Hematopoietic multipotent progenitor cell treated with erythropoietin and hydrocortisone succinate and interleukin-3 and kit ligand, for 15 days (in vitro differentiated cells): Measurements from ENCODE around the gene ALDH18A1.
"Not testable (repeated sequence)": the region's sequence is repeated elsewhere in the genome, so short reads cannot be mapped to it uniquely, and the experiment has no call there.

Experiments
- DNase-seq: peaks from one replicate; pipeline ENCODE4 v3.0.0-alpha.2; 2015; ENCODE audit warnings: low spot score

The ALDH18A1 gene

GRCh38 chr10:95656291-95657164 lies at the start of gene ALDH18A1:
Gene ALDH18A1 (minus strand): TSS chr10:95656711. CDS start chr10:95653377, 3,334 bp downstream.
- peak; percentile 81 for DNase-seq

DNA sequence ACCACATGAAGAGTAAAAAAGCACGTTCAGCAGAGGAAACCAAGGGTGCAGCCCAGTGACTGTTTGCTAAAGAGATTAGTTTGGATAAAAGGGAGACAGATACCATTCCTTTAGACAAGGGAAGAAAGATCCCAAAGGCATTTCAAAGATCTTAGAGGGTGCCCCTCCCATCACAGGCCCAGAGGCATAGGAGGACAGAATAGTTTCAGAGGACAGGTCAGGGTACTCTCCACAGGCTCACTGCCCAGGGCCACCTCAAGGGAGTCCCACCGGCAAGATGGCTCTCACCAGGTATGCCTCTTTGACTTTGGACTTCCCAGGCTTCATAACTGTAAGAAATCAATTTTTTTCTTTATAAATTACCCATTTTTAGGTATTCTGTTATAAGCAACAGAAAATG lies 41.9 kb upstream of the ALDH18A1 start:
- no peak for DNase-seq

GRCh38 chr10:95697429-95697828 lies 40.9 kb upstream of the ALDH18A1 start:
- DNase-seq, result no peak

- no peak for DNase-seq
Measured at GRCh38 chr10:95694665-95695064, 38.2 kb upstream of the ALDH18A1 start.

- DNase-seq, result peak; percentile 100
Measured at GRCh38 chr10:95693668-95694534, 37.4 kb upstream of the ALDH18A1 start, which contains the start of gene TCTN3. Gene TCTN3 (minus strand): TSS chr10:95693927. CDS start chr10:95693899, 28 bp downstream.

- peak; percentile 12 for DNase-seq
Measured at GRCh38 chr10:95693071-95693667, 36.7 kb upstream of the ALDH18A1 start.

- no peak for DNase-seq
Measured at GRCh38 chr10:95691281-95691680, 34.8 kb upstream of the ALDH18A1 start.

DNA sequence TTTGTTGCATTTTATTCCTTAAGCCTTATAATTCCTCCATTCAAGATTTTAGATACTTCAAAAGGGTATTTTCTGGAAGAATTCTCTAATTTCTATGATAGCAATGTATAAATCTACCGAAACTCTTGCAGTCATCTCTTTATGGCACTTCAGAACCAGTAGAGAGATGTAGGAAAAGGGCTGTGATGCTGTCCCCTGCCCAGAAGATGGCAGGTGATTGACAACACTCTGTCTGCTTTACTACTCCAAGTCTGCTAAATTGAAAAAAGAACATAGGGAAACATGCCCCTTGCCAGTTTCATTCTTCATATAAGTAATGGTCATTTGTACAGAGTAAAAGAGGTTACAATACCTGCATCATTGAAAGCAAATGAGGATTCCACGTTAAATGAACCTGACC lies 32.1 kb upstream of the ALDH18A1 start:
- no peak for DNase-seq

GRCh38 chr10:95683966-95684365 lies 27.5 kb upstream of the ALDH18A1 start:
- no peak for DNase-seq

DNA sequence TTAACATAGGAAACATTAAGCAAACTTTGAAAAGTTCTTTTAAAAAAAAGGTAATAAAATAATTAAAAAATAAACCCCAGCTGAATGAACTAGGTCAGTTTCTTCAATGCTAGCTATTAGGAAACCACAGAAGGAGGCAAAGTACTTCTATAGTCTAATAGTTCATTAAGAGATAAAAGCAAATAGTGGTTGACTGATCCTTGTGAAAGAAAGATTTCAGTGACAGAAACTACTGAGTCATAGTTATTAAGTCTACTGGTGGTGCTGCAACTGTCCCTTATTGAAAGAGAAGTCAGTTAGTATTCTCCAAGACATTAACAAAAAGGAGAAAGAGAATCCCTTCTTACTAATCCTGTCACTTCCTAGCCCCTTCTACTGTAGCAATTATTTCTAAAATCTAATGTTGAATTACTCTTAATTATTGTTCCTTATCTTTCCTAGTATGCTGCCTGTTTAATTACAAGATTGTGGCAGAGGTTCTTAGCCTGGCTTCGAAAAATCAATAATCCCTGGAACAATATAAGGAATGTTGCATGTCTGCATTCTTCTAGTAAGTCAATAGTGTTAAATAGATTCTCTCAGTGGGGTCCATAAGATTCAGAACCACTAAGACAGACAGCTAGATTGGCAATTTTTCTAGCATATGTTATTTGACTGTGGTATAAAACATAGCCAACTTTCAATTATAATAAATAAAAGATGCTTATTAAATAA lies 19.0 kb upstream of the ALDH18A1 start:
- DNase-seq, result no peak

- no peak for DNase-seq
Measured at GRCh38 chr10:95674643-95675042, 18.1 kb upstream of the ALDH18A1 start.

DNA sequence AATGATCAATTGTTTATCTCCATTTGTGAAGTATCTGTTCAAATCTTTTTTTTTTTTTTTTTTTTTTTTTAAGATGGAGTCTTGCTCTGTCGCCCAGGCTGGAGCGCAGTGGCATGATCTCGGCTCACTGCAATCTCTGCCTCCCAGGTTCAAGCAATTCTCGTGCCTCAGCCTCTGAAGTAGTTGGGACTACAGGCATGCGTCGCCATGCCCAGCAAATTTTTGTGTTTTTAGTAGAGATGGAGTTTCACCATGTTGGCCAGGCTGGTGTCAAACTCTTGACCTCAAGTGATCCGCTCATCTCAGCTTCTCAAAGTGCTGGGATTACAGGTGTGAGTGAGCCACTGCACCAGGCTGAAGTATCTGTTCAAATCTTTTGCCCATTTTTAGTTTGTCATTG lies 16.1 kb upstream of the ALDH18A1 start:
- DNase-seq, result not testable (repeated sequence)

GRCh38 chr10:95664543-95664942 lies 8.0 kb upstream of the ALDH18A1 start:
- DNase-seq, result peak; percentile 84

GRCh38 chr10:95663496-95663895 lies 7.0 kb upstream of the ALDH18A1 start:
- DNase-seq, result peak; percentile 39

- DNase-seq, result no peak
Measured at GRCh38 chr10:95661818-95662217, 5.3 kb upstream of the ALDH18A1 start.

GRCh38 chr10:95660283-95660682 lies 3.8 kb upstream of the ALDH18A1 start:
- no peak for DNase-seq

DNA sequence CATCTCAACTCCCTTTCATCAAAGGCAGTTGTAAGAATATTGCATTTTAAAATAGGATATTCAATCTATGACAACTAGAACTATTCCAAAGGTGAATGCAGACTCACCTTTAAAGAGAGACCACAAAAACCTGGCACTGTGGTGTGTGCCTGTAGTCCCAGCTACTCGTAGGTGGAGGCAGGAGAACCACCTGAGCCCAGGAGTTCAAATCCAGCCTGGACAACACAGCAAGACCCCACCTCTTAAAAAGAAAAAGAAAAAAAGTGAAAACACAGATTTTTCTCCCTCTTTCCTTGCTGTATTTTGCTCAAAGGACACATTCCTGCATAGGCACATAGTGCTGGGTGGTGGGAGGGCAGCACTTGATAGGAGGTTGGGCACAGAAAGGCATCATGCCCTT lies 739 bp upstream of the ALDH18A1 start:
- DNase-seq, result no peak

DNA sequence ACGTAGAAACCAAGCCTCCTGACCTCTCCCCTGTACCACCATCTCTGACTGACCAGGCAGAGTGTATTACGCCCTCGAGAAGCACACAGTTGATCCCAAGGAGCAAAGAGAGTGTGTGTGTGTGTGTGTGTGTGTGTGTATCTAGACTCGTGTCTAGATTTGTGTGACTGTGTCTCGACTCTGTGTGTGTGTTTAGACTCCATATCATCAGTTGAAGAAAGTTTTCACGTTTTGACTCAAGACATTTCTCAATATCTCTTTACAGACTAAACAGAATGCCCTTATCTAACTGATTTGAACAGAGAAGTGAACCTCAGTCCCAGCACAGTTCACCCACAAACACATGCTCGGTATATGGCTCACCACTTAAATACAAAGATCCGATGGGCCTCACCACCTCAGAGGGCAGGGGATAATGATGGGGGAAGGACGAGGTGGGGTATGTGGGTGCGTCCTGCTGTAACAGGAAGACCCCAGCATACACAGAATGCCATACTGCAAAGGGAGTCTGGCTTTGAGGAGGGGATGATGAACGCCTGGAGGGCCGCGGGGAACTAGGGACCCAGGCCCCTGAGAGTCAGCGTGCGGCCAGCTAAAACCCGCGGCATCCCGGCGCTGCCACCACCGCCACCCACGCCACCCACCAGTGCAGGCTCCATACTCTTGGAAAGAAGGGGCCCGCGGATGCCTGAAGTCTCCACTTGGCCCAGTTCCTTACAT lies 780 bp downstream of the ALDH18A1 start:
- DNase-seq, result no peak

DNA sequence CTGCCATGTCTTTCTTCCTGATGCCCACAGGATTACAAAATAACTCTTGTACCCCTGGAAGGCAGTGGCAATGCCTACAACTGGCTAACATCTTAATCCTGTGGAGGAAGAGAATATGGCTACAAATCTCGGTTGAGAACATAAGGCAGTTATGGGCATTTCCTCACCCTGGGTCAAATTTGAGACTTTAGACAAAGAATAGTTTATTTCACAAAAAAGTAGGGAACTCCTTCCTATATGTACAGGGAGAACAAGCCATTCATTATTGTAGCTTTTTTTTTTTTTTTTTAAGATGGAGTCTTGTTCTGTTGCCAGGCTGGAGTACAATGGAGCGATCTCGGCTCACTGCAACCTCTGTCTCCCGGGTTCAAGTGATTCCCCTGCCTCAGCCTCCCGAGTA lies 2.6 kb downstream of the ALDH18A1 start:
- no peak for DNase-seq

- no peak for DNase-seq
Measured at GRCh38 chr10:95651346-95652060, 5.0 kb downstream of the ALDH18A1 start.
